ENCODE data around the gene XRCC3.

DNA sequence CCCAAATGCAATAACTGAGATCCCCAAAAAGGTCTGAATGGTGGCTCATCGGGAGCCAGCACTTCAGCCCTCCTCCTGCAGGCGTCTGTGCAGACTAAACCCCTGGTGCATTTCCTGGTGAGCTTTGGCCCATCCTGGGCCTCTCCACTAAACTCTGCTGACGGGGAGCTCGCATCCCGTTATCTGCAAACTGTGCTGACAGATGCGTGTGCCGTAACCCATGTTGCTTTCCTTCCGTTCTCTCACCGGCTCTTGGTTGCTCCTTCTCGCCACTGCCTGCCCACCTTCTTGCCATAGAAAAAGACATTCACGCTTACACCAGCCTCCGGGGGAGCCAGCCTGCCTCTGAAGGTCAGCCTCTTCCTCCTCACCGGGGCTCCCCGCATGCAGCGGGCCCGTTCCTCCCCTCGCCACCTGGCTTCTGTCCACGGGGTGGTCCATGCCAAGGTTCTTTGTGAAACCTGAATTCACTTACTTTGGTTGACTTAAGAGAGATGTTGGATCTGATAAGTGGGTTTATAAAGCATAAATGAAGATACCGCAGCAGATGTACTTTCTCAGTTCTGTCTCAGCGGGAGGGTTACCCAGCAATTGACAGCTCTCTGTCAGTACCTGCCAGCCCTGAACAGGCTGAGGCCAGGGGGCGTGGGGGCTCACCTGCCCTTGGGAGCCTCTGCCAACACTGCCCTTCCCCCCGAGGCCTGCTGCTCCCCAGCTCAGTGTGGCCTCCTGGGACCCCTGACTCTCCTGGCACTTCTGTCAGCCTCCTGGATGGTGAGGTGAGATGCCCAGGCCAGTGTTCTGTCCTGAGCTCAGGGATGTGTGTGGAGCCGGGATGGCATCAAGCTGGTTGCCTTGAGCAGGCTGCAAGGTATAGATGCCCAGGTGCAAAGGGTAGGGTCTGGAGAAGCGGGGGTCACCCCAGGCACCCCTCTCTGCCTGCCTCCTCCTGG, 14.5 kb upstream of the XRCC3 start:
- TF ChIP-seq, protein P1, sequence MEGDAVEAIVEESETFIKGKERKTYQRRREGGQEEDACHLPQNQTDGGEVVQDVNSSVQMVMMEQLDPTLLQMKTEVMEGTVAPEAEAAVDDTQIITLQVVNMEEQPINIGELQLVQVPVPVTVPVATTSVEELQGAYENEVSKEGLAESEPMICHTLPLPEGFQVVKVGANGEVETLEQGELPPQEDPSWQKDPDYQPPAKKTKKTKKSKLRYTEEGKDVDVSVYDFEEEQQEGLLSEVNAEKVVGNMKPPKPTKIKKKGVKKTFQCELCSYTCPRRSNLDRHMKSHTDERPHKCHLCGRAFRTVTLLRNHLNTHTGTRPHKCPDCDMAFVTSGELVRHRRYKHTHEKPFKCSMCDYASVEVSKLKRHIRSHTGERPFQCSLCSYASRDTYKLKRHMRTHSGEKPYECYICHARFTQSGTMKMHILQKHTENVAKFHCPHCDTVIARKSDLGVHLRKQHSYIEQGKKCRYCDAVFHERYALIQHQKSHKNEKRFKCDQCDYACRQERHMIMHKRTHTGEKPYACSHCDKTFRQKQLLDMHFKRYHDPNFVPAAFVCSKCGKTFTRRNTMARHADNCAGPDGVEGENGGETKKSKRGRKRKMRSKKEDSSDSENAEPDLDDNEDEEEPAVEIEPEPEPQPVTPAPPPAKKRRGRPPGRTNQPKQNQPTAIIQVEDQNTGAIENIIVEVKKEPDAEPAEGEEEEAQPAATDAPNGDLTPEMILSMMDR (IDR thresholded peaks at IDR 0.05), result no peak
- TF ChIP-seq POLR2A (IDR thresholded peaks at IDR 0.05), result no peak
